Memory B cell (primary cell): ENCODE results near the gene GABARAPL2.

Experiments used
- ATAC-seq: fragments of 150-1000 bp; cut with Tn5 transposase; 2 replicates; pipeline ENCODE4 v1.10.0; 2021; ENCODE audit warnings: low read depth, mild to moderate bottlenecking, moderate library complexity
- DNase-seq, 2 donors: peaks; one replicate each; pipeline ENCODE4 v3.0.0; 2022; ENCODE audit warnings: low spot score in 2 of 2
- H3K27ac Mint-ChIP-seq: one replicate; pipeline ENCODE4 v1.8.0; 2022; ENCODE audit warnings: mild to moderate bottlenecking, moderate library complexity, mixed read lengths
- H3K27me3 Mint-ChIP-seq: one replicate; pipeline ENCODE4 v1.8.0; 2022; ENCODE audit warnings: mixed read lengths
- H3K36me3 Mint-ChIP-seq: one replicate; pipeline ENCODE4 v1.8.0; 2022; ENCODE audit warnings: mild to moderate bottlenecking, mixed read lengths
- H3K4me1 Mint-ChIP-seq: one replicate; pipeline ENCODE4 v1.8.0; 2022; ENCODE audit warnings: mixed read lengths
- H3K4me3 Mint-ChIP-seq: one replicate; pipeline ENCODE4 v1.8.0; 2022; ENCODE audit warnings: mild to moderate bottlenecking, moderate library complexity, mixed read lengths
- H3K9me3 Mint-ChIP-seq: one replicate; pipeline ENCODE4 v1.8.0; 2022; ENCODE audit warnings: mixed read lengths

GABARAPL2 gene

DNA sequence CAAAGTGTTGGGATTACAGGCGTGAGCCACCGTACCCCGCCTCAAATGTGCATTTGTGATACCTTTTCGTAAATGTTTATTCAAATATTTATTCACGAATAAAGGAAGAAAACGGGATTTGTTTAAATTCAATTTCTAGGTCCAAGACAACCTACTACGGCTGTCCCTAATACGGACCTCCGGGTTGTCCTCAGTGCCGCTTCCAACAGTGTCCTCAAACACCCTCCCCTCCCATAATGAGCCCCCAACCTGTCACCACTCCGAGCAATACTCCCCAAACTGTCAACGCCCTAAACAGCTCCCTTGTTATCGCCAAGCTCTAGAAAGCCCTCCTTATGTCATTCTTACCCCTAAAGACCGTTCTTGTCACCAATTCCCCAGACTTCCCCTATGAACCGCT is 539 bp upstream of the GABARAPL2 start:
- ATAC-seq (no peak), DNase-seq (no peak)
- H3K27ac Mint-ChIP-seq: peak overlapping the region; percentile 99
- no peaks in the 10 kb centered on the region for H3K9me3 Mint-ChIP-seq
- H3K4me3 Mint-ChIP-seq: peak overlapping the region; percentile 89
- peaks cover 2% of the 10 kb centered on the region for H3K27me3 Mint-ChIP-seq
- H3K36me3 Mint-ChIP-seq: peaks cover 2% of the 10 kb centered on the region
- H3K4me1 Mint-ChIP-seq: peaks cover 23% of the 10 kb centered on the region

DNA sequence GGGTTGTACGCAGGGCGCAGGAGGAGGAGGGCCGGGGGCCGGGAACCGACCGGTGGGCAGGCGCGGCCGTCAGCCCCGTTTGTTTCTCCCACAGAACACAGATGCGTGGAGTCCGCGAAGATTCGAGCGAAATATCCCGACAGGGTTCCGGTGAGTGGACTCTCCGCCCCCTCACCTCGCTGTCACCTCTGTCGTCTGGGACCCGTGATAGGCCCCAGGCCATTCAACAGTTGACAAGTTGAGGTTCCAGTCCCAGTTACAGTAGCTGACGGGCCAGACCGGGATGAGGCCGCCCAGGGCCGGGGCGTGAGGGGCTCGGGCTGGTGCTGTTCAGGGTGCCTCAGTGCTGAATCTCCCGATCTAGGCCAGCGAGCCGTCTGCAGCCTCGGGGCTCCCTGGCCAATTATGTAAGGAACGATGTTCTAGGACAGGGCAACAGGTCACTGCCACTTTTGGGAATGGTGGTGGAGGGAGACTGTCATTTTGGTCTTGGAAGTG is 628 bp downstream of the GABARAPL2 start:
- H3K4me1 Mint-ChIP-seq: peaks cover 23% of the 10 kb centered on the region
- peak overlapping the region; percentile 89 for H3K4me3 Mint-ChIP-seq
- H3K36me3 Mint-ChIP-seq: peaks cover 5% of the 10 kb centered on the region
- DNase-seq: no peak
- no peak for ATAC-seq
- peaks cover 2% of the 10 kb centered on the region for H3K27me3 Mint-ChIP-seq
- no peaks in the 10 kb centered on the region for H3K9me3 Mint-ChIP-seq
- H3K27ac Mint-ChIP-seq: peak overlapping the region; percentile 99

DNA sequence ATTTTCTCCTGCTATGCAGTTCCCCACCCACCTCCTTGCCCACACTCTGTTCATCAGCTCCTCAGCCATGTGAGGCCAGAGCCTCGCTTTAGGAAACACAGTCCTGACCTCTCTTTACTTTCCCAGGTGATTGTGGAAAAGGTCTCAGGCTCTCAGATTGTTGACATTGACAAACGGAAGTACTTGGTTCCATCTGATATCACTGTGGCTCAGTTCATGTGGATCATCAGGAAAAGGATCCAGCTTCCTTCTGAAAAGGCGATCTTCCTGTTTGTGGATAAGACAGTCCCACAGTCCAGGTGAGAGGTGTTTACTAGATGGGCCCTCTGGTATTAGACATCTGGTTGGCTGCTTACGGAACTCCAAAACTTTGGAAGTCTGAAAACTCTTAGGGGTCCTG is 1.7 kb downstream of the GABARAPL2 start:
- DNase-seq (no peak), ATAC-seq (no peak)
- Mint-ChIP-seq H3K9me3 (no peaks in the 10 kb centered on the region), H3K4me1 (peaks cover 26% of the 10 kb centered on the region), H3K27me3 (no peaks in the 10 kb centered on the region), H3K36me3 (peaks cover 8% of the 10 kb centered on the region), H3K4me3 (peak overlapping the region; percentile 89), H3K27ac (no peak overlapping the region)

DNA sequence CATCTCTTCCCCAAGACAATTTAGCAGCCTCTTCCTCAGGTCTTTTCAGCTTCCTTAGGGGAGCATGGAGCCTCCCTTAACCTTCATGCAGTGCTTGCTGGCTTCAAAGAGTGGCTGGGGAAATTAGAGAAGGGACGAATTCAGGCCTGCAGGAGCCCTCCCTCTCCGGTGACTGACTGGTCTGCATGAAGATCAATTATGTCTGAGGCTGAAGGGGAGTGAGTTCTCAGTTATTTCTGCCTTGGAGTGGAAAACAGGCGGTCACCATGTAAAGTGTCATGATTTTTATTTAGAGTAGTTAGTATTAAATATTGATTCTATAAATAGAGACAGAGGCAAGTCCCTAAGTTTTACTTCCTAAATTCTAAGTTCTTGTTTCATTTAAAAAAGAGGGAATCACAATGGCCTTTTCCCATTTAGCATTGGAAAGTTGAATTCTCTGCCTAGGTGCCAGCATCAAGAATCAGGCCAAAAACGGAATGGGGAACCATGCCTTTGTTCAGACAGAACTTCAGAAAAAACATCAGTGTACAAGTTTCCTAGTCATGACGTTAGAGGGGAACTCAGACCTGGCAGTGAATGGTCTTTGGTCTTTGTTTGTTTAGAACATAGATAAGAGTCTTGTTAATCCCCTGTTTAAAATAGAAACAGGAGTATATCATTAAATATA is 4.4 kb downstream of the GABARAPL2 start:
- H3K36me3 Mint-ChIP-seq: peaks cover 15% of the 10 kb centered on the region
- H3K4me3 Mint-ChIP-seq: no peak overlapping the region
- DNase-seq: peak in 1 of 2 donors; percentile 49
- peak; percentile 53 for ATAC-seq
- no peaks in the 10 kb centered on the region for H3K9me3 Mint-ChIP-seq
- peak overlapping the region; percentile 86 for H3K27ac Mint-ChIP-seq
- no peaks in the 10 kb centered on the region for H3K27me3 Mint-ChIP-seq
- H3K4me1 Mint-ChIP-seq: peaks cover 29% of the 10 kb centered on the region

DNA sequence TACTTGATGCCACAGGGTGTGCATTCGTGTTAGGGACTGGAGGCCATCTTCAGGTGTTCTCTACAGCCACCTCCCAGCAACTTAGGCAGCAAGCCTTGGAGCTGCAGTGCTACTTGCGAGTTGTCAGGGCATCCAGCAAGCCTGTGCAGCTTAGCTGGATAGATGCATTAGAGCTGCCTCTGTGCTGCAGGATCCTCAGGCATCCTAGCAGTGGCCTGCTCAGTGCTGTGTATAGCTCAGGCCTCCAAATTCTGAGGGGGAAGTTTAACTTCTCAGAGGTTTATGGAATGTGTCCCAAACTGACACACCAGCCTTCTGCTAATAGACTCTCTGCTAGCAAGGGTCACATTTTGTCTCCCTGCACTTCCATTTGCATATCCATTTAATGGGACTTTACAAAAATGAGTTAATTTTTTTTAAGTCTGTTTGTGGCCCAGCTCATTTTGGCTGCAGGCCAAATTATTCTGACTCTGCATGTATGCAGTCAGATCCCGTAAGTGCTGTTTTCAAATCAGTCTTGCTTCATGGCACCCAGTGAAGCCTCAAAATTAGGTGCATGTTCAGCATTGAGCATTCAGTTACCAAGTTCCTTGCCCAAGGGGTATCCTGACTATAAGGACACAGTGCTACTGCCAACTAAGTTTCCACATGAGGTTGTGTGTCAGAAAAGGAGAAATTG is 6.8 kb downstream of the GABARAPL2 start:
- ATAC-seq (no peak), DNase-seq (no peak)
- no peaks in the 10 kb centered on the region for H3K9me3 Mint-ChIP-seq
- H3K36me3 Mint-ChIP-seq: peaks cover 23% of the 10 kb centered on the region
- peaks cover 24% of the 10 kb centered on the region for H3K4me1 Mint-ChIP-seq
- no peaks in the 10 kb centered on the region for H3K27me3 Mint-ChIP-seq
- H3K4me3 Mint-ChIP-seq: no peak overlapping the region
- peak overlapping the region; percentile 86 for H3K27ac Mint-ChIP-seq

DNA sequence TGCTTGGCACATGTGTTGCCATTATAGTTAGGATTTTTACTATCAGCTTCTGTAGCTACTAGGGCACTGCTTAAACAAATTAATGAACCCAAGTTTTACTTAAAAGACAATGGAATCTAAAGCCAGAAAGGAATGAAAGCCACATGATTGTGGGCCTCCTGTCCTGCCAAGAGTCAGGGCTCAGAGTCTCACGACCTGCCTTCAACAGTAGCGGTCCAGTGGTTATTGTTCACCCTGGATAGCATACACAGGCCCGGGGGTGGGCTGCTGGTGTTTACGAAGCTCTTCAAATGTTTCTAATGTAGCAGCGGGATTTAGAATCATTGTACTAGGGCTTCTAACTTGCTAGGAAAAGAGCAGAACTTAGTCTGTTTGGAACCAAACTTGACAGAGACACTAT is 7.8 kb downstream of the GABARAPL2 start:
- Mint-ChIP-seq H3K9me3 (no peaks in the 10 kb centered on the region), H3K27ac (no peak overlapping the region), H3K4me1 (peaks cover 29% of the 10 kb centered on the region), H3K36me3 (peaks cover 30% of the 10 kb centered on the region), H3K27me3 (no peaks in the 10 kb centered on the region), H3K4me3 (no peak overlapping the region)
- ATAC-seq (no peak), DNase-seq (no peak)

DNA sequence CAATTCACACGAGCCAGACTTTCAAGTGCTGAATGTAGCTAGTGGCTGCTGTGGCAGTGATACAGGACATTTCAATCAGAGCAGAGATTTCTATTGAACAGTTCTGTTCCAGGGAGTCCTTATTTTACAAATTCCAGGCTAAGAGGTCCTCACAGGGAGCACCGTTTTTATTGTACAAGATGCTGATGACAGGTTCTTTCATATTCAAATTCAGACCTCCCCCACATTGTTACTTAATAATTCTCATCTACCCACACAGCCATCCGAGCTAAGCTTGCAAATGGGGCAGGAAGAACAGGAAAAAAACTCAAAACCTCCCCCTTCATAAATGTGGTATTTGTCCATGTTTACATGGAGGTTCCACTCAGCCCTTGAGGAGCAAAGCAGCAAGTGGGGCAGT is 9.8 kb downstream of the GABARAPL2 start:
- no peak for DNase-seq
- Mint-ChIP-seq H3K9me3 (no peaks in the 10 kb centered on the region), H3K36me3 (peaks cover 33% of the 10 kb centered on the region), H3K27ac (peak overlapping the region; percentile 18), H3K4me3 (no peak overlapping the region), H3K27me3 (no peaks in the 10 kb centered on the region), H3K4me1 (peaks cover 26% of the 10 kb centered on the region)
- ATAC-seq: no peak

DNA sequence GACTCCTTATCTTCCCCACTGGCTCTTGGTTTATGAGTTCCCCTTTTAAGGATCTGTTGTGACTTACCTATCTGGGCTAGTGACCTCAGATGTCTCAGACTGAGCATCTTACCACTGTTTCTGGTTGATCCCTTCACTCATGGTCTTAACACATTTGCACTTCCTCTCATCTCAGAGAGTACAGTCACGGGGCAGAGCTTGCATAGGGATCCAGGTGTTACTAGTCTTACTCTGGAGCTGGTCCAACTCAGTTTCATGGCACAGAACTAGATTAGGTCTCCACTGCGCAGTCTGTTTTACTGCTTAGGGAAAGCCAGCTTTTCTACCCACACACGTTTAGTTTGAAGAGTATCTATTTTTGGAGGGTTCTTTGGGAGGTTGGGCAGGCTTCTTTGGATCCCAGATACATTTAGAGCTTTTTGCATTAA is 10.2 kb downstream of the GABARAPL2 start:
- DNase-seq (no peak), ATAC-seq (peak; percentile 52)
- Mint-ChIP-seq H3K4me1 (peaks cover 26% of the 10 kb centered on the region), H3K36me3 (peaks cover 31% of the 10 kb centered on the region), H3K27me3 (no peaks in the 10 kb centered on the region), H3K27ac (peak overlapping the region; percentile 18), H3K9me3 (no peaks in the 10 kb centered on the region), H3K4me3 (no peak overlapping the region)

DNA sequence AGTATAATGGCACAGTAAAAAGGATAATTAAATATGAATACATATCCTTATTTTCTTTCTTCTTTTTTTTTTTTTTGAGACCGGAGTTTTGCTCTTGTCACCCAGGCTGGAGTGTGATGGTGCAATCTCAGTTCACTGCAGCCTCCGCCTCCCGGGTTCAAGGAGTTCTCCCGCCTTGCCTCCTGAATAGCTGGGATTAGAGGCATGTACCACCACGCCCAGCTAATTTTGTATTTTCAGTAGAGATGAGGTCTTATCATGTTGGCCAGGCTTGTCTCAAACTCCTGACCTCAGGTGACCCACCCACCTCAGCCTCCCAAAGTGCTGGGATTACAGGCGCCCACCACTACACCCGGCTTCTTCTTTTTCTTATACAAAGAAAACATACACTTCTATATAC is 12.0 kb downstream of the GABARAPL2 start:
- DNase-seq (no peak), ATAC-seq (no peak)
- Mint-ChIP-seq H3K4me3 (no peak overlapping the region), H3K27ac (no peak overlapping the region), H3K36me3 (peaks cover 26% of the 10 kb centered on the region), H3K9me3 (no peaks in the 10 kb centered on the region), H3K4me1 (peaks cover 22% of the 10 kb centered on the region), H3K27me3 (no peaks in the 10 kb centered on the region)

DNA sequence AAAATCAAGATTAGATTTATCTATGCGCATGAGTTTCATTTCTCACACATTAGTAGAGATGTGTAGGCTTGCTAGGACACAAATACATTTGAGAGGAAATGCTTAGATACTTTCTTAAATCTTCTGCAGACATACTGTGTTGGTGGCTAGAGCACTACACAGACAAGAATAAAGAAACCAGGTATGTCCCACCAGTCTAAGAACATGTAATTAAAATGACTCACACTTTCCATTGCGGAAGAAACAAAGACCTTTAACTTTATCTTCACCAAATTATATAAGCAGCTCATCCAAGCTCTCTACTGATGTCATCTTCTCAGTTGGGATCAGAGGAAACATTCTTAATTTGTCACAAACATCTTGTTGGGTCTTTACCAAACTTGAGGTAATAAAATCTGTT is 12.5 kb downstream of the GABARAPL2 start:
- Mint-ChIP-seq H3K9me3 (no peaks in the 10 kb centered on the region), H3K36me3 (peaks cover 23% of the 10 kb centered on the region), H3K27ac (peak overlapping the region; percentile 88), H3K4me3 (peak overlapping the region; percentile 5), H3K27me3 (no peaks in the 10 kb centered on the region), H3K4me1 (peaks cover 19% of the 10 kb centered on the region)
- ATAC-seq (no peak), DNase-seq (no peak)

DNA sequence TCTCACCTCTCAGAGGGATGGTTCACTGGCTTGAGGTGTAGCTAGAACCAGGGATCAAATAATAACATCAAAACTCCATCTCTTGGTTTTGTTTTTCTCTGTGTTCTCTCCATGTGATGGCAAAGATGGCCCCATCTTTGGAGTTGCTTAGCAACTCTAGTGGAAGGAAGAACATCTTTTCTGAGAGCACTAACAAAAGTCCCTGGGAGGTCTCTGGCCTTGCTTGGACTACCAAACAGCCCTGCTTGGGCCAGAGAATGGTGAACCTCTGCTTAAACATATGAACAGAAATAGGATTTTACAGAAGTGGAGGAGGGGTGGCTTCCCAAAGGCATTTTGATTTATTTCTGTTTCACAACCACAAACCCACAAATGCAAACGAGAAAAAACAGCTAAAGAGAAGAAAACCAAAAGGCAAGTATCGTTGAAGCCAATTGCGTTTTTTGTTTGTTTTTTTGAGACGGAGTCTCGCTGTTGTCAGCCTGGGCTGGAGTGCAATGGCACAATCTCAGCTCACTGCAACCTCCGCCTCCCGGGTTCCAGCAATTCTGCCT is 13.2 kb downstream of the GABARAPL2 start:
- Mint-ChIP-seq H3K4me1 (peaks cover 23% of the 10 kb centered on the region), H3K9me3 (no peaks in the 10 kb centered on the region)

DNA sequence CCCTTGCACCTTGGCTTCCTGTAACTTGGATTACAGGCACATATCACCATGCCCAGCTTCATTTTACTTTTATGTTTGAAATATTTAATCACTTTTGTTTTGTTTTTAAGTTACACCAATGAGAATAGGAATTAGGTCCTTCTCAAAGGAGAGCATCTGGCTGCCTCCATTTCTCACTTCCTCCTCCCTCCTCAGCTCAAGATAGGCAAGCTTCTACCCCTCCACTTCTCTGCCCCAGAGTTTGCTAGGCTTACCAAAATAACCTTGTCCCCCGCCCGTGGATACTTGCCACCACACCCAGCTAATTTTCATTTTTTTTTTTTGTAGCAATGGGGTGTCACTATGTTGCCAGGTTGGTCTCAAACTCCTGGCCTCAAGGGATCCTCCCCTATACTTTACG is 17.9 kb downstream of the GABARAPL2 start:
- ATAC-seq: peak; percentile 94
- peak overlapping the region; percentile 27 for H3K4me3 Mint-ChIP-seq

More for the DNA sequence above, 13.2 kb downstream of the GABARAPL2 start:
- ATAC-seq (peak; percentile 20), DNase-seq (no peak)
- peaks cover 20% of the 10 kb centered on the region for H3K36me3 Mint-ChIP-seq
- H3K4me3 Mint-ChIP-seq: no peak overlapping the region
- peak overlapping the region; percentile 88 for H3K27ac Mint-ChIP-seq
- no peaks in the 10 kb centered on the region for H3K27me3 Mint-ChIP-seq

DNA sequence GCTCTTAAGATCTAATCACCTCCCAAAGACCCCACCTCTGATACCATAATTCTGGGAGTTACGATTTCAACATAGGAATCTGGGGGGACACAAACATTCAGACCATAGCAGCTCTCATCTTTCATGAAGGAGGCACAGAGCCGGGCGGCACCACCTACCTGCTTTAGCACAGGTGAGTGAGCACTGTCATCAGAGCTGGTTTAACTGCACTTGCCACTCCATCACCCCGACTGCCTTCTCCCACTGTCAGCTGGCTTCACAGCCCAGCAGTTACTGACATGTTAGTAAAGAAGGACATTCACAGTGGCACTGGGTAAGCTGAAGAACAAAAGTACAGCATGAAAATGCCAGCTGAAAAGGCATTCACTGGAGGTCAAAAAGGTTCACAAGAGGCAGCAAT is 22.5 kb downstream of the GABARAPL2 start:
- DNase-seq (no peak), ATAC-seq (no peak)
- no peaks in the 10 kb centered on the region for H3K27me3 Mint-ChIP-seq
- H3K27ac Mint-ChIP-seq: no peak overlapping the region
- H3K9me3 Mint-ChIP-seq: no peaks in the 10 kb centered on the region
- H3K4me3 Mint-ChIP-seq: no peak overlapping the region
- peaks cover 16% of the 10 kb centered on the region for H3K4me1 Mint-ChIP-seq
- peaks cover 4% of the 10 kb centered on the region for H3K36me3 Mint-ChIP-seq

More for the DNA sequence above, 17.9 kb downstream of the GABARAPL2 start:
- peaks cover 25% of the 10 kb centered on the region for H3K4me1 Mint-ChIP-seq
- peak in 1 of 2 donors; percentile 27 for DNase-seq
- peaks cover 4% of the 10 kb centered on the region for H3K36me3 Mint-ChIP-seq
- H3K9me3 Mint-ChIP-seq: no peaks in the 10 kb centered on the region
- no peaks in the 10 kb centered on the region for H3K27me3 Mint-ChIP-seq
- H3K27ac Mint-ChIP-seq: peak overlapping the region; percentile 67

DNA sequence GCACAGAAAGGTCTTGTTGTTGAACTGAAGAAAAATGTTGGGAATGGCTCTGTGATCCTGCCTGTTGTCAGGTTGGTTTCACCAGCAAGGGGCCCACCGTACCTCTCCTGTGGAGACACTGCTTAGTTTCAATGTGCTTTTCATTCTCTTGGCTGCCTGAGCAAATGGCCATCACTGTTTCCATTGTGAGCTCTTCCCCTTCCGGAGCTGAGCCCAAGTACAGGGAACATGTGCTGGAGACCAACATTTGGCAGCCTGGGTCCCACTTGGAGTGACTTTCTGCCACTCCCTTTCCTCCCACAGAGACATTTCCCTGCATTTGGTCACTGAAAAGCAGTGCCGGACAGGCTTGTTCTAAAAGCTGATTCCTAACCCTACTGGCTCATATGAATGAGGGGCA is 23.1 kb downstream of the GABARAPL2 start:
- Mint-ChIP-seq H3K27ac (no peak overlapping the region), H3K36me3 (peaks cover 5% of the 10 kb centered on the region), H3K4me1 (peaks cover 13% of the 10 kb centered on the region), H3K27me3 (no peaks in the 10 kb centered on the region), H3K9me3 (no peaks in the 10 kb centered on the region), H3K4me3 (no peak overlapping the region)
- DNase-seq (no peak), ATAC-seq (no peak)
